Tibial artery (tissue), 4 donors: ENCODE results near the gene EFHD1.

Experiments used
- DNase-seq, 2 donors: peaks; one replicate each; pipeline ENCODE4 v3.0.0-alpha.2; 2019
- H3K27ac ChIP-seq, 2 donors: fragments of 200-600 bp; sonication (generic) in 1 of 2; 1 replicate in 1 of 2; 2 replicates in 1 of 2; pipeline ENCODE4 v1.5.1; 2018 to 2019; ENCODE audit warnings: mild to moderate bottlenecking in 1 of 2
- H3K27me3 ChIP-seq, 2 donors: fragments of 200-600 bp; sonication (generic) in 1 of 2; one replicate each; pipeline versions ENCODE4 v1.5.1 to v1.6.0; 2016 to 2019
- H3K36me3 ChIP-seq, 3 donors: fragments of 200-600 bp; sonication (generic) in 2 of 3; one replicate each; pipeline ENCODE4 v1.5.1; 2016 to 2019; ENCODE audit warnings: mild to moderate bottlenecking in 2 of 3
- H3K4me1 ChIP-seq, 4 donors: fragments of 200-600 bp; sonication (generic) in 2 of 4; 1 replicate in 3 of 4; 2 replicates in 1 of 4; pipeline ENCODE4 v1.5.1; 2016 to 2019
- H3K4me3 ChIP-seq, 2 donors: fragments of 200-600 bp; sonication (generic) in 1 of 2; 1 replicate in 1 of 2; 2 replicates in 1 of 2; pipeline ENCODE4 v1.5.1; 2018 to 2019; ENCODE audit warnings: mild to moderate bottlenecking in 2 of 2
- H3K9me3 ChIP-seq, 3 donors: fragments of 200-600 bp; sonication (generic) in 1 of 3; one replicate each; pipeline ENCODE4 v1.5.1; 2016 to 2019
- intact Hi-C: fragments of 100-400 bp; cut with DNase I; formaldehyde crosslinking; loops from one replicate; pipeline ENCODE4 v1.15.0; 2023; ENCODE audit warnings: low total_unique reads
- TF ChIP-seq, protein P1 (sequence below), 2 experiments: fragments of 200-600 bp in 1 of 2; fragments of 450-650 bp in 1 of 2; IDR thresholded peaks; one replicate each; pipeline ENCODE4 v1.5.1; 2017 to 2019; ENCODE audit warnings: antibody characterized with exemption in 2 of 2, mild to moderate bottlenecking in 1 of 2, moderate library complexity in 1 of 2

The EFHD1 gene

DNA sequence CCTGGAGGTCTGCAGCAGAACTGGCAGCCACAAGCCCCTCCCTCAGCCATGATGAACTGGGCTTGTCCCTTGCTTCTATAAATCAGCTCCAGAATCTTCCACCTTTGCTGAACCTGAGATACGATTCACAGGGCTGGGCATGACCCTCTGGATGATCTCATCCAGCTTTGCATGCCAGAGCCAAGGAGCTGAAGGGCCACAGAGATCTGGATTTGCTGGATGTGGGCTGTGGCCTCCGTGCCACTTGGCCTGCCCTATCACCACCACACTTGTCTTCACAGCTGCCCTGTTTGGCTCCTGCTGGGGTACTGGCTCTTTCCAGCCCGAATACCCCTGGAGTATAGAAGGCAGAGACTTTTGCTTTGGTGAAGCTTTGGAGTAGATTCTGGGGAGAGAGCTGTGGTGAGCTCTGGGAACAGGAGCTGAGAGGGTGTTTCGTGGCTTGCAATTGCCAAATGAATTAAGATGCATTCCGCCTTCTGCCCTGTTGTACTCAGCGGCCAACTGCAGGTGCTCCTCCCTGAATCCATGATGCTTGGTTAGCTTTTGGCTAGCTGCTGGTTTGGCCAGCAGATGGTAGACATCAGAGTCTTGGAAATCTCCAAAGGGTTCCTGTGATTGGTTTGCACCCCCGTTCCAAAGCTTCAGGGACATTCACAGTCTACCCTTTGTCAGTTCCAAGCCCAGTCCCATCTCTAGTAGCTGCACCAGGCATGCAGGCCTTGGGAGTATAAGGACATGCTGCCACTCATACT is 32.8 kb downstream of the EFHD1 start:
- Histone ChIP-seq H3K27ac (peak overlapping the region; percentile 71 to 78), H3K9me3 (no peaks in the 10 kb centered on the region), H3K4me1 (peaks cover 0 to 48% (median 22%) of the 10 kb centered on the region in 4 donors), H3K4me3 (no peak overlapping the region), H3K36me3 (peaks cover 35 to 55% (median 37%) of the 10 kb centered on the region in 3 donors), H3K27me3 (no peaks in the 10 kb centered on the region)
- TF ChIP-seq, protein P1, sequence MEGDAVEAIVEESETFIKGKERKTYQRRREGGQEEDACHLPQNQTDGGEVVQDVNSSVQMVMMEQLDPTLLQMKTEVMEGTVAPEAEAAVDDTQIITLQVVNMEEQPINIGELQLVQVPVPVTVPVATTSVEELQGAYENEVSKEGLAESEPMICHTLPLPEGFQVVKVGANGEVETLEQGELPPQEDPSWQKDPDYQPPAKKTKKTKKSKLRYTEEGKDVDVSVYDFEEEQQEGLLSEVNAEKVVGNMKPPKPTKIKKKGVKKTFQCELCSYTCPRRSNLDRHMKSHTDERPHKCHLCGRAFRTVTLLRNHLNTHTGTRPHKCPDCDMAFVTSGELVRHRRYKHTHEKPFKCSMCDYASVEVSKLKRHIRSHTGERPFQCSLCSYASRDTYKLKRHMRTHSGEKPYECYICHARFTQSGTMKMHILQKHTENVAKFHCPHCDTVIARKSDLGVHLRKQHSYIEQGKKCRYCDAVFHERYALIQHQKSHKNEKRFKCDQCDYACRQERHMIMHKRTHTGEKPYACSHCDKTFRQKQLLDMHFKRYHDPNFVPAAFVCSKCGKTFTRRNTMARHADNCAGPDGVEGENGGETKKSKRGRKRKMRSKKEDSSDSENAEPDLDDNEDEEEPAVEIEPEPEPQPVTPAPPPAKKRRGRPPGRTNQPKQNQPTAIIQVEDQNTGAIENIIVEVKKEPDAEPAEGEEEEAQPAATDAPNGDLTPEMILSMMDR (IDR thresholded peaks at IDR 0.05): no peak
- no peak for DNase-seq
- intact Hi-C loops: no loop called here

DNA sequence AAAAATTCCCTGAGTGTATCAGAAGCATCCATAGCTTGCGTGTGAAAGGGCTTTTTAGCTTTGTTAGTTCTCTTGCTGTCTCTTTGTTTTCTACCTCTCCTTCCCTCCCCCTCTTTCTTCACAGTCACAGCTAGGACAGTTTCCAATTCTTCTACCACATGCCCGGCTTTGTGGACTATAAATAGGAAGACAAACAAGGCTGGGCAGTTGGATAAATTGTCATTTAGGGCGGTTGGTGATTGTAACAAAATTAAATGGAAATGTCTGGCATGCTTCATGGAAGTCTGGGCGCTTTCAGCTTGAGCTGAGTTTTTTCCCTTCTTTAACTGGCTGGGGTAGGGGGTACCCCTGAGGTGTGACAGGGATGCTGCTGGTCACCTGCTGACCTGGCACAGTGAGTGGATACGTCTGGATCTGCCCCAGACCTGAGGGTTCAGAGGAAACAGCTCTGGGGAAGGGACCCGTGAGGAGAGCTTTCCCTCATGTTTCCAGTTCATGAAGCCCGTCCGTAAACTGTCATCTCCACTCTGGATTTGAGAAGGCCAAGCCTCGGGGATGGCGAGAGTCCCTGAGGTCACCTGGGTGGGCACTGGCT is 34.7 kb downstream of the EFHD1 start:
- TF ChIP-seq, protein P1 (IDR thresholded peaks at IDR 0.05): no peak
- intact Hi-C loops: loop anchor here (2.0 kb wide), 1 partner anchor 55 kb away; no protein-coding TSS in a partner anchor
- Histone ChIP-seq H3K27me3 (no peaks in the 10 kb centered on the region), H3K4me3 (peak overlapping the region in 1 of 2 donors; percentile 9), H3K36me3 (peaks cover 42 to 73% (median 49%) of the 10 kb centered on the region in 3 donors), H3K4me1 (peaks cover 0 to 58% (median 30%) of the 10 kb centered on the region in 4 donors), H3K27ac (peak overlapping the region; percentile 71 to 78), H3K9me3 (no peaks in the 10 kb centered on the region)
- no peak for DNase-seq

DNA sequence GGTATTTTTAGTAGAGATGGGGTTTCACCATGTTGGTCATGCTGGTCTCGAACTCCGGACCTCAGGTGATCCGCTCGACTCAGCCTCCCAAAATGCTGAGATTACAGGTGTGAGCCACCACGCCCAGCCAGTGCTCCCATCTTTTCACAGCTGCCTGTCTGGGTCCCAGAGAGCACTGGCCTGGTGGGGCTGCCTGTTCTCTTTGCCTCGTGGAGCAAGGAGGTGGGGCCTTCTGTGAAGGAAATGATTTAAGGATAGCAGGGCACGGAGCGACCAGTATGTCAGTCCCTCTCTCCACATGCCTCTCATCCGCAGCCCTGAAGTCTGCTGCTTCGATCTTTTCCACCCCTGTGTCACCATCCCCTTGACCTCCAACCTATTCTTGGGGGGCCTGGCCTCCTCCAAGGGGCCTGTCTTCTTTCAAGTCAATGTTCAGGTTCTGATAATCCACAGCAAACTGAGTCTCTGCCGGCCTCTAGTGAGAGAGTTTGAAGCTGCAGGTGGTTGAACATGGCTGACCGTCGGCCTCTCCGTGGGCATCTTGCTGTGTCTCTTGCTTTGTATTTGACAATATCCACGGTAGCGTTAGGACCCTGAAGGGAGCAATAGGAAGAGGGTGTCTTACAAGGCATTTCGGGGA is 35.5 kb downstream of the EFHD1 start:
- TF ChIP-seq, protein P1 (IDR thresholded peaks at IDR 0.05): peak; percentile 55 to 65
- H3K4me1 ChIP-seq: peaks cover 0 to 63% (median 31%) of the 10 kb centered on the region in 4 donors
- peaks cover 43 to 72% (median 48%) of the 10 kb centered on the region in 3 donors for H3K36me3 ChIP-seq
- H3K9me3 ChIP-seq: no peaks in the 10 kb centered on the region
- no peak overlapping the region for H3K4me3 ChIP-seq
- intact Hi-C loops: loop anchor here (2.0 kb wide), 1 partner anchor 56 kb away; no protein-coding TSS in a partner anchor
- peak in 1 of 2 donors; percentile 36 for DNase-seq
- no peaks in the 10 kb centered on the region for H3K27me3 ChIP-seq
- H3K27ac ChIP-seq: peak overlapping the region; percentile 71 to 78

DNA sequence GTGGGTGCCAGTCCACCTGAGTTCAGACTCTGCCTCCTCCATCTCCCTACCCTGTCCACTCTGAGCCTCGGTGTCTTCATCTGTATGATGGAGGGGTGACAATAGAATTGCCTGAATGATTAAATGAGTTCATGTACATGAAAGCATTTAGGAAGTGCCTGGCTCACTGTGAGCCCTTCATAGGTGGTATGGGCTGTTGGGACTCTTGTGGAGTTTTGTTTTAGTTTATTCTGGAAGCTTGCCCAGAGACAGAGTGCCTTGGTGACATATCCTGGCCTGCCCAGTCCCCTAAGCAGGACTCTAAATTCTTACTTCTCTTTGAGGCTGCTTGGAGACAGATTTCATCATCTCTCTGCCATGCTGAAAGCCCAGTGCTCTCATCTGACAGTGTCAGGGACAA is 39.2 kb downstream of the EFHD1 start:
- Histone ChIP-seq H3K9me3 (no peaks in the 10 kb centered on the region), H3K4me1 (peaks cover 0 to 43% (median 26%) of the 10 kb centered on the region in 4 donors), H3K27ac (peak overlapping the region in 1 of 2 donors; percentile 41), H3K36me3 (peaks cover 47 to 79% (median 53%) of the 10 kb centered on the region in 3 donors), H3K4me3 (no peak overlapping the region), H3K27me3 (no peaks in the 10 kb centered on the region)
- no peak for DNase-seq
- TF ChIP-seq, protein P1 (IDR thresholded peaks at IDR 0.05): no peak
- intact Hi-C loops: no loop called here

DNA sequence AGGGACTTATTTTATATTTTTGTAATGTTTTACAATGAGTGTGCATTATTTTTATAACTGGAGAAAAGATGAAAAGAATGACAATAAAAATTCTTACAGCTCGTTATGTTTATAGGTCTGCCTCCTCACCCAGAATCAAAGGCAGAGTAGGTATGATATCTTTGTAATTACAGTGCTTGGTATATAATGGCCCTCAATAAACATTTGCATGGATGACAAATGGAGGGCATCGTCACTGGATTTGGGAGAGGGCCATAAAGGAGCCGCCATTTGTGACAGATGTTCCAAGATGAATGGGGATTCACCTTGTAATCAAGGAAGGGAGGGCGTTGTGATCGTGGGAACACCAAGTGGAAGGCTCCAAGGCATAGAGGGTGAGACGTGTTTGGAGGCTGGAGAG is 41.1 kb downstream of the EFHD1 start:
- H3K4me1 ChIP-seq: peaks cover 0 to 24% (median 9%) of the 10 kb centered on the region in 4 donors
- H3K27me3 ChIP-seq: no peaks in the 10 kb centered on the region
- H3K4me3 ChIP-seq: no peak overlapping the region
- H3K9me3 ChIP-seq: no peaks in the 10 kb centered on the region
- intact Hi-C loops: no loop called here
- DNase-seq: no peak
- peaks cover 62 to 91% (median 66%) of the 10 kb centered on the region in 3 donors for H3K36me3 ChIP-seq
- no peak overlapping the region for H3K27ac ChIP-seq
- TF ChIP-seq, protein P1 (IDR thresholded peaks at IDR 0.05): no peak
